Hepatic stellate cell (primary cell): ENCODE data around the gene GLRA1.
"Not testable (repeated sequence)": the region's sequence is repeated elsewhere in the genome, so short reads cannot be mapped to it uniquely, and the experiment has no call there.

ENCODE experiments used
- DNase-seq: peaks from one replicate; pipeline ENCODE4 v3.0.0; 2011; ENCODE audit warnings: low spot score

The GLRA1 gene

DNA sequence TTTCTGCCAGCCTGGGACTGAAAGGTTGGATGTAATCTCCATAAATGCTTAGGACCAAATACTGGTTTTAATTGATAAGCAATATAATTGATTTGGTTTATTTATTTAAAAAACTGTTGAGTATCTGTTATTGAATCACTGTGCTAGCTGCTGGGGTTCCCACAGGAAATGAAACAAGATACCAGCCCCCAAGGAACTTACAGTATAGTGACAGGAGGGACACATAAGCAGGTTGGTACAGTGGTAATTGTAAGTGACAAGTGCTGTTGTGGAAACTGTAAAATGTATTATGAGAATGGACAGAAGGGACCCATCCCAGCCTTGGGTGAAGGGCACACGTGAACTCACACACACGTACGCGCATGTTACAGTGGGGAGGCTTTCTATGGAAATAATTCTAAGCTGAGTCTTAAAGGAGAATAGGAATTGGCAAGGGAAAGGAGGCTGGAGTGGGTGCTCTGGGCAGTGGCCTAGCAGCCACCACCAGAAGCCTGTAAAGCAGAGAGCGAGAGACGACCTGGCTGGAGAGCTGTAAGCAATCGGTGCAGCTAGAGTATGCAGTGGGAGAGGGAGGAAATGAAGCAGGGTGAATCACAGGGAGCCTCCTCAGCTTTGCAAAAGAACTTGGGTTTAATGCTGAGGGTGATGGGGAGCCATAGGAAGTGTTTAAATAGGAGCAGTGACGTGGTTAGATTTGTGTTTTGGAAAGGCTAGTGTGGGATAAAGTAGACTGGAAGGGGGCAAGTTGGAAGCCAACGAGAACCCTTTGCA is 39.3 kb downstream of the GLRA1 start:
- no peak for DNase-seq

- DNase-seq = no peak
Measured at GRCh38 chr5:151881621-151882225, 42.9 kb downstream of the GLRA1 start.

DNA sequence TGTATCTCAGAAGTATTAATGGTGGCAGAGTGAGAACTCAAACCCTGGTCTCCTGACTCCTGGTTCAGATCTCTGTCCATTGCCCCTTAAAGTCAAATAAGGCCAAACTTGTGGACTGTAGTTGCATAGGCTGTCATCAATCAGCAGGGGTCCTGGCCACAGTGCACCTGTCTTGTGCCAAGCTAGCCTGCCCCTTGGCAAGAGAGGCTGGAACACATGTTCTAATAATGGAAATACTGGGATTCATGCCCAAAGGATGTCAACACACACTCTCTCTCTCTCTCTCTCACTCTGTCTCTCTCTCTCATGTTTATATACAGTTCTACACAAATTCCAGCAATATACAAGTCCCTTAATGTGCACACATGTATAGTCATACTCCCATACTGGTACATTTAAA is 44.3 kb downstream of the GLRA1 start:
- DNase-seq = no peak

- DNase-seq = no peak
Measured at GRCh38 chr5:151873701-151874100, 51.0 kb downstream of the GLRA1 start.

DNA sequence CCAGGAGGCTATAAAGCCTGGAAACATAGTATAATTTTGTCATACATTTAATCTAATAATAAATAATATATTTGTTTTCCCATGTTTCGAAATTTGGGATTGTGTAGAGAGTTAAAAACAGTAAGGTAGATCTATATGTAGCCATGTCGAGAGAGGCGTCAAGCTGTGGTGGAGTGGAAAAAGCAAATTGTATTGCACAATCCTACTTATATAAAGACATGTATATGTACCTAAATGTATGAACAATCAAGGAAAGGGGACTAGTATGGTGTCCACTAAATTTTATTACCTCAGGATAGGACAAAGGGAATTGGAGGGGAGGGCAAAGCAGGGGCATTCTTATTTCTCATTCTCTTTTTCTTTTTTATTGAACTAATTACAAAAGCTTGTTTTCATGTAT is 52.0 kb downstream of the GLRA1 start:
- no peak for DNase-seq

DNA sequence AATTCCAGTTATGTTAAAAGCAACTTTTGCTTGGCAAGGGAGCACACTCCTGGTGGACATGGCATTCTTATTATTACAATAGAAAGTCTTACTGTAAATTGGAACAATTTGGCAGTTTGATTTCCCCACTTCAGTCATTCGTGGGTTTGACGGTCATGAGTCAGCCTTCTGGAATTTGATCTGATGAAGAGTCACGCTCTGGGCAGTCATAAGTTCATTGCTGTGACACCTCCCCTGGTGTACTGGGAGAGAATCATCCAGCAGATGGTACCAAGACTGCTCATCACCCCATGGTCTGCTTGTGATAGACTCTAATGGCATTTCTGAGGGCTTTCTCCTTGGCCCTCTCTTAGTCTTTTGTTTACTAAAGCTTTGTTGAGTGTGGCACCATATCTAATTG is 53.8 kb downstream of the GLRA1 start:
- DNase-seq = peak; percentile 14

DNA sequence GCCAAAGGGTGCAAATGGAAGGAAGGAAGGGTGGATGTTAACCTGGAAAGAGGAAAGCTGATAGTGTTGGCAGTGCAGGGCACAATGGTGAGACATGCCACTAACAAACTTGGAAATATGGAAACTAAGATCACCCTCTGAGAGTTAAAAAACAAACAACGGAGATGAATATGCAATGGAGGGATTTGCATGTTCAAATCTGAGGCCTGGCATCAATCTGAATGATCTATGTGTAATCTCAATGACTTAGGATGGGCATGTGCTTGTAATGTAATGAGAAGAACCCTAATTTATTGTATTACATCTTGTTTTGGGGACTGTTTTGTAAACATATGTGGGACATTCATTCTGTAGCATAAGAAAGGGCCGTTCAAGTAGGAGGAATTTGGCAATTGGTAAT is 54.4 kb downstream of the GLRA1 start:
- DNase-seq = no peak

GRCh38 chr5:151869843-151870242 is 54.8 kb downstream of the GLRA1 start:
- no peak for DNase-seq

GRCh38 chr5:151868451-151868850 is 56.2 kb downstream of the GLRA1 start:
- DNase-seq = no peak

DNA sequence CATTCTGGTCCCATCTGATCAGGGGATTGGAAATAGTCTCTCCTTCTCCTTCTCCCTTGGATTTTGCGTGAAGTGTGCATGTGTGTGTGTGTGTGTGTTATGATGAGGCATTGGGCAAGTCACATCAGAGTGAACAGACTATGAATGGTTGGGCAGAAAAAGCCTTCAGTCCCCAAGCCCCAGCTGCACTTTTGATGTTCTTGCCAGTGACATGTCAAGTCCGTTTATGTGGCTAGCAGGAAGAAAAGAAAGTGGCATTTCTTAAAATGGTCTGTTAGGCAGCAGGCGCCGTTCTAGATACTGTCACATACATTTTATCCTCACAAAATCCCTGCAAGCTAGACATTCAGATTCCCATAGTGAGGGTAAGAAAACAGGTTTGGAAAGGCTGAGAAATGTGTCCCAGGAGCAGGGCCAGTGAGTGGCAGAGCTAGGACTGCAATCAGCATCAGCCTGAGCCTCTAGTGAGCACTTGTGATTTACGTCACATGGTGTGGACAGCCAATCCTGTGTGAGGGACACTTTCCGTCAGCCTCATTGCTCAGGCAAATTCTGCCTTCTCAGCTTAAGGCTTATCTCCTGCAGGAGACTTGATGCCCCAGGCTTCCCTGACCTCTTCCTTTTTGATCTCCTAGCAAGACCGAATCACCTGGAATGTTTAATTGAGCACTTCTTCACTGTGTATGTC is 60.4 kb downstream of the GLRA1 start:
- DNase-seq = no peak

DNA sequence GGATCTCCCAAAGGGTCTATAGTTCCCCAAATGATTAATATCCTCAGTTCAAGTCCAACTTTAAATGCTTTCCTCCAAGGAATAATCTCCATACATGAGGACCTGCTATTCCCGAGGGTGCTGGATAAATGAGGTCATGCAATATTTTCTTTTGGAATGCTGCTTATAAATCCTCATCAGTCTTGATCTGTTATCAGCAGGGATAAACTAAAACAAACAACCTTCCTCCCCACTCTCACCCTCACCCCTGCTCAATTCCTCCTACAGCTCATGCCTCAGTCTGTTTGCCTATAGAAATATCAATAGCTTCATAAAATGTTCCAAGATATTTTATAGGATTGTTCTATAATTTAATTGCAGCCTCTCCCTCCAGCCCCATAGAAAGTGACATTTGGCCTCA is 61.1 kb downstream of the GLRA1 start:
- no peak for DNase-seq

GRCh38 chr5:151862811-151863472 is 61.7 kb downstream of the GLRA1 start:
- no peak for DNase-seq

GRCh38 chr5:151860867-151861266 is 63.8 kb downstream of the GLRA1 start:
- not testable (repeated sequence) for DNase-seq

DNA sequence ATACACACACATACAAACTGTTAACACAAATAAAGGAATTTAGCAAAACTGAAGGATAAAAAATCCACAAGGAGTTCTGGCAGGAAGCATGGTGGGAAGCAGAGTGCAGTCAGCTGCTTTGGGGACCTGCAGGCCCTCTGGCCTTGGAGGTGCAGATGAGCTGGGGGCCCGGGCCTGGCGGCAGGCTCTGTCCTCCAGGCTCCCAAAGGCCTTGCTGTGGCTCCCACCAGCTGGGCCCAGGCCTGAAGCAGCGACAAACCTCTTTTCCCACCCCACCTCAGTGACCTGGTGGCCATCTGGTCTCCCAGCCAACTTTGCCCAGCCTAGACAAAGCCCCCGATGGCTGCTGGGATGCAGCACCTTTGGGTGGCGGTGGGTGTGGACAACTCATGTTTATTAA is 67.8 kb downstream of the GLRA1 start:
- no peak for DNase-seq

- DNase-seq = no peak
Measured at GRCh38 chr5:151855701-151856100, 69.0 kb downstream of the GLRA1 start.

DNA sequence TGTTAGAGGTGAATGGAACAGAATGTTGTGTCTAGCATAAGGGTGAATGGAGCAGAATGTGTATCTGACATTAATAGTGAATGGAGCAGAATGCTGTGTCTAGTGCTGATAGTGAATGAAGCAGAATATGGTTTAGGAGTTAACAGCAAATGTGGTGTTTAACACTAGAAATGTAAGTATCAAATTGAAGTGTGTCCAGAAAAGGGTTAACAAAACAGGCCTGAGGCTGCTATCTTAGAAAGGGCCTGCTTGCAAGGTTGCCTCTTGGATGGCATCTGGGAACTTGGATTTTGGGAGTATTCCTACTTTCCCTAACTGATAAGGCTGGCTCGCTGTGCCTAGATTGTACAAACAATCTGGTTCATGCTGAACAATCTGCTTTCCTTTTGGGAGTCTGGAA is 76.8 kb downstream of the GLRA1 start:
- DNase-seq = no peak

GRCh38 chr5:151846765-151847164 is 77.9 kb downstream of the GLRA1 start:
- DNase-seq = no peak

GRCh38 chr5:151832843-151833242 is 91.8 kb downstream of the GLRA1 start:
- not testable (repeated sequence) for DNase-seq

GRCh38 chr5:151829370-151829769 is 95.3 kb downstream of the GLRA1 start:
- DNase-seq = no peak

GRCh38 chr5:151825445-151825844 is 99.2 kb downstream of the GLRA1 start:
- peak; percentile 48 for DNase-seq

DNA sequence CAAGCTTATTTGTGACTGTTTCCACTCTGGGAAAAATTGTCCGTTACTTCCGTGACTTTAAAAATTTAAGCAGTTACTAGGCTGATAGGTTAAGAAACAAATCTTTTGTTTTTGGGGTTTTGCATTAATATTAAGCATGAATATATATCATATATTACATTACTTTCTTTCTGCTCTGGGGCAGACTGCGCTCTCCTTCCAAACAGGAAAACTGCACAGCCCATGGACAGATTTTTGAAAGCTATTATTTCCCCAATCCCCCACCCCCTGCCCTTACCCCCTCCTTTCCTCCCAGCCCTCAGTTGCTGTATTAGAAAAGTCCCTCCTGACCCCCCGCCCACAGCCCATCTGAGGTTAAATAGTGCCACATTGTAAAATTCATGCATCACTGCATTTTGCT is 102.5 kb downstream of the GLRA1 start:
- no peak for DNase-seq

- DNase-seq = no peak
Measured at GRCh38 chr5:151820903-151821302, 103.7 kb downstream of the GLRA1 start.

DNA sequence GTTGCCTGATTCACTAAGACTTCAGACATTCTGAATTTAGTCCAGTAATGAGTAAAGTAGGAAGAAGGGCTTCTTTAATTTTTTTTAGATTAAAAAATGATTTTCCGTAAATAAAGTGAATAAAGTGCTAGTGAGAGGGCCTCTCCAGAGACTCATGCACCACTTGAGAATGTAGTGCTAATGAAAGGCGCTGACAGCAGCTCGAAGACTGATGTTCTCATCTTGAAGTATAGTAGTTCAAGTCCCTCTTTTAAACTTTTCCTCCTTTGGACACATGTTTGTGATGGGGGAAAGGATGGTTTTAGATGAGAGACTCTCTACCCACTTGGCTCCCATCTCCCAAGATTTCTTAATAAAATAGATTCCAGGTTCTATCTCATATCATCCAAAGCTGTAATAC is 104.4 kb downstream of the GLRA1 start:
- no peak for DNase-seq
